ENCODE measurements around the gene COX19. TPM values are rescaled to one million over a fixed set of nuclear protein-coding genes. Genes with fewer than 3 reads are reported as not detected.
"Not testable (repeated sequence)": the region's sequence is repeated elsewhere in the genome, so short reads cannot be mapped to it uniquely, and the experiment has no call there.

COX19 gene
- total RNA-seq, 2 donors from 2014 or later, result 13.7 to 20.8 TPM

GRCh38 chr7:931871-932650 lies 43.3 kb downstream of the COX19 start:
- peaks cover 20% of the 10 kb centered on the region for H3K36me3 Mint-ChIP-seq (ENCODE audit: low read depth)
- H3K27ac Mint-ChIP-seq, result no peak overlapping the region
- peaks cover 17% of the 10 kb centered on the region for H3K4me1 Mint-ChIP-seq
- no peaks in the 10 kb centered on the region for H3K27me3 Mint-ChIP-seq
- no peak for ATAC-seq (replicated peaks)
- no peaks in the 10 kb centered on the region for H3K9me3 Mint-ChIP-seq
- H3K4me3 Mint-ChIP-seq, result no peak overlapping the region

GRCh38 chr7:930975-931758 lies 44.2 kb downstream of the COX19 start:
- no peak for ATAC-seq (replicated peaks)
- no peak overlapping the region for H3K27ac Mint-ChIP-seq

GRCh38 chr7:929311-929711 lies 46.0 kb downstream of the COX19 start:
- peaks cover 12% of the 10 kb centered on the region for H3K36me3 Mint-ChIP-seq (ENCODE audit: low read depth)
- H3K4me1 Mint-ChIP-seq, result peaks cover 16% of the 10 kb centered on the region
- no peaks in the 10 kb centered on the region for H3K27me3 Mint-ChIP-seq
- peak overlapping the region; percentile 48 for H3K4me3 Mint-ChIP-seq
- H3K9me3 Mint-ChIP-seq, result no peaks in the 10 kb centered on the region
- ATAC-seq (replicated peaks), result no peak
- peak overlapping the region; percentile 86 for H3K27ac Mint-ChIP-seq

More at GRCh38 chr7:930975-931758, 44.2 kb downstream of the COX19 start:
- Mint-ChIP-seq H3K36me3 (ENCODE audit: low read depth) (peaks cover 15% of the 10 kb centered on the region), H3K4me3 (no peak overlapping the region), H3K9me3 (no peaks in the 10 kb centered on the region), H3K4me1 (peaks cover 11% of the 10 kb centered on the region), H3K27me3 (no peaks in the 10 kb centered on the region)

GRCh38 chr7:927031-927671 lies 48.2 kb downstream of the COX19 start:
- ATAC-seq (replicated peaks), result no peak
- Mint-ChIP-seq H3K4me1 (peaks cover 17% of the 10 kb centered on the region), H3K27me3 (no peaks in the 10 kb centered on the region), H3K9me3 (no peaks in the 10 kb centered on the region), H3K27ac (no peak overlapping the region), H3K36me3 (ENCODE audit: low read depth) (peaks cover 18% of the 10 kb centered on the region), H3K4me3 (no peak overlapping the region)

- peaks cover 18% of the 10 kb centered on the region for H3K36me3 Mint-ChIP-seq (ENCODE audit: low read depth)
- H3K4me1 Mint-ChIP-seq, result peaks cover 17% of the 10 kb centered on the region
- H3K27me3 Mint-ChIP-seq, result no peaks in the 10 kb centered on the region
- H3K9me3 Mint-ChIP-seq, result no peaks in the 10 kb centered on the region
- H3K4me3 Mint-ChIP-seq, result no peak overlapping the region
- no peak overlapping the region for H3K27ac Mint-ChIP-seq
- no peak for ATAC-seq (replicated peaks)
These were observed 49.0 kb downstream of the COX19 start for GRCh38 chr7:926061-927030.

GRCh38 chr7:925601-926000 lies 49.7 kb downstream of the COX19 start:
- Mint-ChIP-seq H3K4me1 (peaks cover 17% of the 10 kb centered on the region), H3K36me3 (ENCODE audit: low read depth) (peaks cover 18% of the 10 kb centered on the region), H3K27ac (no peak overlapping the region), H3K9me3 (no peaks in the 10 kb centered on the region), H3K4me3 (no peak overlapping the region), H3K27me3 (no peaks in the 10 kb centered on the region)
- ATAC-seq (replicated peaks), result no peak

- Mint-ChIP-seq H3K27me3 (no peaks in the 10 kb centered on the region), H3K4me3 (peak overlapping the region; percentile 76), H3K4me1 (peaks cover 11% of the 10 kb centered on the region), H3K27ac (peak overlapping the region; percentile 78), H3K36me3 (ENCODE audit: low read depth) (peaks cover 11% of the 10 kb centered on the region), H3K9me3 (no peaks in the 10 kb centered on the region)
- peak; percentile 63 for ATAC-seq (replicated peaks)
These were observed 50.7 kb downstream of the COX19 start for GRCh38 chr7:924541-925231.

- Mint-ChIP-seq H3K27ac (peak overlapping the region; percentile 78), H3K36me3 (ENCODE audit: low read depth) (peaks cover 11% of the 10 kb centered on the region), H3K4me3 (peak overlapping the region; percentile 76), H3K4me1 (peaks cover 11% of the 10 kb centered on the region)
- not testable (repeated sequence) for H3K27me3 Mint-ChIP-seq; ATAC-seq (replicated peaks); H3K9me3 Mint-ChIP-seq
These were observed 51.3 kb downstream of the COX19 start for GRCh38 chr7:924042-924441.

- ATAC-seq (replicated peaks), result peak; percentile 90
These were observed 52.0 kb downstream of the COX19 start for GRCh38 chr7:923108-924041.

GRCh38 chr7:922334-923107 lies 52.8 kb downstream of the COX19 start:
- Mint-ChIP-seq H3K27me3 (no peaks in the 10 kb centered on the region), H3K4me1 (peaks cover 11% of the 10 kb centered on the region), H3K9me3 (no peaks in the 10 kb centered on the region), H3K36me3 (ENCODE audit: low read depth) (peaks cover 5% of the 10 kb centered on the region), H3K27ac (peak overlapping the region; percentile 91), H3K4me3 (peak overlapping the region; percentile 83)
- ATAC-seq (replicated peaks), result peak; percentile 18

More at GRCh38 chr7:923108-924041, 52.0 kb downstream of the COX19 start:
- Mint-ChIP-seq H3K4me1 (peaks cover 11% of the 10 kb centered on the region), H3K27ac (peak overlapping the region; percentile 91), H3K4me3 (peak overlapping the region; percentile 83), H3K27me3 (no peaks in the 10 kb centered on the region), H3K36me3 (ENCODE audit: low read depth) (peaks cover 6% of the 10 kb centered on the region), H3K9me3 (no peaks in the 10 kb centered on the region)

- ATAC-seq (replicated peaks), result no peak
- Mint-ChIP-seq H3K9me3 (no peaks in the 10 kb centered on the region), H3K36me3 (ENCODE audit: low read depth) (peaks cover 5% of the 10 kb centered on the region), H3K27me3 (no peaks in the 10 kb centered on the region), H3K4me1 (peaks cover 11% of the 10 kb centered on the region), H3K4me3 (peak overlapping the region; percentile 83), H3K27ac (peak overlapping the region; percentile 91)
These were observed 53.6 kb downstream of the COX19 start for GRCh38 chr7:921581-922333.

Data from activated T-helper 17 cell treated with anti-CD3 and anti-CD28 coated beads, Interleukin-2, amount 50 U/mL, for 72 hours (primary cell).